Stimulated activated effector memory CD8-positive, alpha-beta T cell treated with anti-CD3 and anti-CD28 coated beads, Interleukin-12 subunit alpha, Interleukin-12 subunit beta, amount 100 ng/mL, for 72 hours (primary cell): ENCODE results near the gene MAPRE2.
A peak's percentile ranks its signal among the peaks of the same experiment; 100 is the strongest.
"Not testable (repeated sequence)": the region's sequence is repeated elsewhere in the genome, so short reads cannot be mapped to it uniquely, and the experiment has no call there.

Experiments used
- ATAC-seq: fragments of 150-1000 bp; cut with Tn5 transposase; 2 replicates; pipeline ENCODE4 v1.10.0; 2021
- DNase-seq, 2 donors: peaks; one replicate each; pipeline ENCODE4 v3.0.0; 2021 to 2022; ENCODE audit warnings: low spot score in 2 of 2
- H3K27ac Mint-ChIP-seq: one replicate; pipeline ENCODE4 v1.8.0; 2022; ENCODE audit warnings: mild to moderate bottlenecking, mixed read lengths
- H3K36me3 Mint-ChIP-seq: one replicate; pipeline ENCODE4 v1.8.0; 2022; ENCODE audit warnings: mild to moderate bottlenecking, mixed read lengths
- H3K4me1 Mint-ChIP-seq: one replicate; pipeline ENCODE4 v1.8.0; 2022; ENCODE audit warnings: mixed read lengths
- H3K4me3 Mint-ChIP-seq: one replicate; pipeline ENCODE4 v1.8.0; 2022; ENCODE audit warnings: mild to moderate bottlenecking, mixed read lengths
- H3K9me3 Mint-ChIP-seq: one replicate; pipeline ENCODE4 v1.8.0; 2022; ENCODE audit warnings: mixed read lengths

Gene MAPRE2

GRCh38 chr18:35153609-35154272 lies 112.5 kb downstream of the MAPRE2 start:
- Mint-ChIP-seq H3K36me3 (peaks cover 6% of the 10 kb centered on the region), H3K9me3 (peaks cover 5% of the 10 kb centered on the region), H3K4me1 (peaks cover 30% of the 10 kb centered on the region), H3K4me3 (no peak overlapping the region), H3K27ac (peak overlapping the region; percentile 54)
- DNase-seq (no peak), ATAC-seq (peak; percentile 39)

- Mint-ChIP-seq H3K36me3 (peaks cover 6% of the 10 kb centered on the region), H3K4me3 (no peak overlapping the region), H3K4me1 (peaks cover 42% of the 10 kb centered on the region), H3K9me3 (no peaks in the 10 kb centered on the region), H3K27ac (no peak overlapping the region)
- ATAC-seq (no peak), DNase-seq (no peak)
Measured at GRCh38 chr18:35155398-35156117, 114.3 kb downstream of the MAPRE2 start.

- ATAC-seq (no peak), DNase-seq (no peak)
- peaks cover 6% of the 10 kb centered on the region for H3K36me3 Mint-ChIP-seq
- H3K4me3 Mint-ChIP-seq, result no peak overlapping the region
- H3K27ac Mint-ChIP-seq, result peak overlapping the region; percentile 95
- H3K4me1 Mint-ChIP-seq, result peaks cover 42% of the 10 kb centered on the region
- no peaks in the 10 kb centered on the region for H3K9me3 Mint-ChIP-seq
Measured at GRCh38 chr18:35157181-35157580, 116.0 kb downstream of the MAPRE2 start.

GRCh38 chr18:35158728-35159450 lies 117.7 kb downstream of the MAPRE2 start:
- Mint-ChIP-seq H3K4me1 (peaks cover 37% of the 10 kb centered on the region), H3K27ac (peak overlapping the region; percentile 95), H3K9me3 (no peaks in the 10 kb centered on the region), H3K4me3 (peak overlapping the region; percentile 62), H3K36me3 (peaks cover 6% of the 10 kb centered on the region)
- DNase-seq, result peak; percentile 8 to 71
- ATAC-seq, result peak; percentile 90

- Mint-ChIP-seq H3K4me1 (peaks cover 29% of the 10 kb centered on the region), H3K36me3 (peaks cover 6% of the 10 kb centered on the region), H3K27ac (peak overlapping the region; percentile 95), H3K4me3 (peak overlapping the region; percentile 62), H3K9me3 (no peaks in the 10 kb centered on the region)
- DNase-seq (no peak), ATAC-seq (peak; percentile 93)
Measured at GRCh38 chr18:35159782-35160181, 118.6 kb downstream of the MAPRE2 start.

GRCh38 chr18:35161485-35161884 lies 120.3 kb downstream of the MAPRE2 start:
- Mint-ChIP-seq H3K4me3 (no peak overlapping the region), H3K27ac (peak overlapping the region; percentile 30), H3K9me3 (no peaks in the 10 kb centered on the region), H3K36me3 (peaks cover 6% of the 10 kb centered on the region), H3K4me1 (peaks cover 29% of the 10 kb centered on the region)
- ATAC-seq, result no peak
- no peak for DNase-seq

- Mint-ChIP-seq H3K4me3 (no peak overlapping the region), H3K36me3 (peaks cover 6% of the 10 kb centered on the region), H3K4me1 (peaks cover 29% of the 10 kb centered on the region), H3K9me3 (no peaks in the 10 kb centered on the region), H3K27ac (no peak overlapping the region)
- ATAC-seq (no peak), DNase-seq (no peak)
Measured at GRCh38 chr18:35161934-35162333, 120.7 kb downstream of the MAPRE2 start.

- H3K9me3 Mint-ChIP-seq, result no peaks in the 10 kb centered on the region
- H3K36me3 Mint-ChIP-seq, result peaks cover 6% of the 10 kb centered on the region
- H3K4me3 Mint-ChIP-seq, result no peak overlapping the region
- no peak for ATAC-seq
- no peak overlapping the region for H3K27ac Mint-ChIP-seq
- peaks cover 19% of the 10 kb centered on the region for H3K4me1 Mint-ChIP-seq
- DNase-seq, result no peak
Measured at GRCh38 chr18:35163014-35163539, 121.9 kb downstream of the MAPRE2 start.

- Mint-ChIP-seq H3K4me3 (no peak overlapping the region), H3K9me3 (no peaks in the 10 kb centered on the region), H3K27ac (no peak overlapping the region), H3K36me3 (peaks cover 6% of the 10 kb centered on the region), H3K4me1 (peaks cover 13% of the 10 kb centered on the region)
- DNase-seq (no peak), ATAC-seq (no peak)
Measured at GRCh38 chr18:35163721-35164120, 122.5 kb downstream of the MAPRE2 start.

- no peaks in the 10 kb centered on the region for H3K9me3 Mint-ChIP-seq
- H3K4me3 Mint-ChIP-seq, result no peak overlapping the region
- H3K4me1 Mint-ChIP-seq, result peaks cover 9% of the 10 kb centered on the region
- peaks cover 6% of the 10 kb centered on the region for H3K36me3 Mint-ChIP-seq
- no peak for DNase-seq
- no peak for ATAC-seq
- H3K27ac Mint-ChIP-seq, result no peak overlapping the region
Measured at GRCh38 chr18:35164133-35164532, 122.9 kb downstream of the MAPRE2 start.

- Mint-ChIP-seq H3K4me1 (no peaks in the 10 kb centered on the region), H3K4me3 (no peak overlapping the region), H3K9me3 (no peaks in the 10 kb centered on the region), H3K36me3 (no peaks in the 10 kb centered on the region), H3K27ac (no peak overlapping the region)
- DNase-seq, result no peak
- ATAC-seq, result no peak
Measured at GRCh38 chr18:35167332-35167731, 126.1 kb downstream of the MAPRE2 start.

GRCh38 chr18:35167857-35168256 lies 126.6 kb downstream of the MAPRE2 start:
- H3K36me3 Mint-ChIP-seq, result no peaks in the 10 kb centered on the region
- DNase-seq (no peak), ATAC-seq (no peak)
- H3K27ac Mint-ChIP-seq, result no peak overlapping the region
- no peak overlapping the region for H3K4me3 Mint-ChIP-seq
- H3K9me3 Mint-ChIP-seq, result no peaks in the 10 kb centered on the region
- H3K4me1 Mint-ChIP-seq, result no peaks in the 10 kb centered on the region

GRCh38 chr18:35170323-35170722 lies 129.1 kb downstream of the MAPRE2 start:
- not testable (repeated sequence) for H3K36me3 Mint-ChIP-seq, ATAC-seq, H3K4me1 Mint-ChIP-seq, H3K4me3 Mint-ChIP-seq, H3K27ac Mint-ChIP-seq, DNase-seq, H3K9me3 Mint-ChIP-seq

- peak overlapping the region; percentile 23 for H3K27ac Mint-ChIP-seq
- H3K4me1 Mint-ChIP-seq, result no peaks in the 10 kb centered on the region
Measured at GRCh38 chr18:35171315-35171987, 130.2 kb downstream of the MAPRE2 start.

GRCh38 chr18:35172009-35172408 lies 130.8 kb downstream of the MAPRE2 start:
- ATAC-seq (no peak), DNase-seq (no peak)
- Mint-ChIP-seq H3K36me3 (no peaks in the 10 kb centered on the region), H3K9me3 (peaks cover 3% of the 10 kb centered on the region), H3K4me3 (no peak overlapping the region), H3K27ac (no peak overlapping the region), H3K4me1 (no peaks in the 10 kb centered on the region)

More at GRCh38 chr18:35171315-35171987, 130.2 kb downstream of the MAPRE2 start:
- H3K36me3 Mint-ChIP-seq, result no peaks in the 10 kb centered on the region
- no peak overlapping the region for H3K4me3 Mint-ChIP-seq
- no peak for DNase-seq
- no peaks in the 10 kb centered on the region for H3K9me3 Mint-ChIP-seq
- no peak for ATAC-seq
